HG02759 (cell line): ENCODE data around the gene DDAH2.

ENCODE experiments used
- ATAC-seq: cut with Tn5 transposase; IDR thresholded peaks from one replicate; pipeline ENCODE4 v1.9.1; 2021; ENCODE audit warnings: mild to moderate bottlenecking, moderate library complexity; ENCODE audit not compliant: unreplicated experiment

The DDAH2 gene

GRCh38 chr6:31728767-31729514 is at the start of gene DDAH2:
TSS of gene DDAH2 (minus strand) at chr6:31729299. CDS start at chr6:31729161, 138 bp downstream.
- peak; percentile 12 for ATAC-seq

DNA sequence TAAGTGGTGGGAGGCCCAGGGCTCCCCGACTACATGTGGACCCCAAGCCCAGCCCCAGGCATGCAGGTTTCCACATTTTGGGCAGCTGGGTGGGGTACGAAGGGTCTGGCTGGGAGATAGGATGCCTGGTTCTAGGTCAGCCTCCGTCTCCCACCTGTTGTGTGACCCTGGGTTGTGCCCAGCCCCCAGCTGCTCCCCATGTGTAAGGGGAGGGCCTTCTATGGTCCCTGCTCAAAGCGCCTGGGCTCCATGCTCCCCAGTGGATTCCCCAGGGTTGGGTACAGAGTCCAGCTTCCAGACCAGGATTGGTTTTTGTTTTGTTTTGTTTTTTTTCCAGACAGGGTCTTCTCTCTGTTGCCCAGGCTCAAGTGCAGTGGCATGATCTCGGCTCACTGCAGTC is 49.1 kb upstream of the DDAH2 start:
- no peak for ATAC-seq

- ATAC-seq, result no peak
These were observed 48.6 kb upstream of the DDAH2 start for GRCh38 chr6:31777667-31778050.

DNA sequence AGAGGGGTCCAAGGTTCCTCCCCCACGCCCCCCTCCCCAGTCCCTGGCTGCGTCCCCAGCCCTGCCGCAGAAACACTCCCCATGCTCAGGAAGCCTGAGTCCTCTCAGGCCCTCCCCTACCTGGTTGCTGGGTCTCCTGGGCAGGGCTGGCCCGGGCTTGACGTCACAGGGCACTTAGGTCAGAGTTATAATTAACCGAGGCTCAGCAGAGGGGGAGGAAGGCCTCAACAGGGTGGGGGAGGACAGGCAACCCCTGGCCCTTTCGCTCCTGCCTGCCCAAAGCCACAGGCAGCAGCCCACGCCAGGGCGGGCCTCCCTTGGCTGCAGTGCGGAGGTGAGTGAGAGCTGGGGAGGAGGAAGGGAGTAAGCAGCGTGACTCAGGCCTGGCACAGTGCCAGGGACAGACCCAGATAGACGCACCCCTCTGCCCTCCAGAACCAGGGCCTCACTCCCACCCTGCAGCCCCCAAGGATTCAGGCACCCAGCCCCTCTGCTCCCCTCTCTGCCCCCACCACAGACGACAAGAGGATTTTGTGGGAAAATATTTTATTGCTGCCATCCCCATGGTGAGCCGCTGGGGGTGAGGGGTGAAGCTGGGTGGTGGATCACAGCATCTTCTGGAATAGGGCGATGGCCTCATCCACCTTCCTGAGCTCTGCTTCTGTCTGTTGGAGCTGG is 48.0 kb upstream of the DDAH2 start, which contains the start of gene VWA7:
TSS of gene VWA7 (minus strand) at position 340 of the 678 bp plus-strand sequence. CDS start 549 bp downstream, outside the sequence.
- peak; percentile 79 for ATAC-seq

DNA sequence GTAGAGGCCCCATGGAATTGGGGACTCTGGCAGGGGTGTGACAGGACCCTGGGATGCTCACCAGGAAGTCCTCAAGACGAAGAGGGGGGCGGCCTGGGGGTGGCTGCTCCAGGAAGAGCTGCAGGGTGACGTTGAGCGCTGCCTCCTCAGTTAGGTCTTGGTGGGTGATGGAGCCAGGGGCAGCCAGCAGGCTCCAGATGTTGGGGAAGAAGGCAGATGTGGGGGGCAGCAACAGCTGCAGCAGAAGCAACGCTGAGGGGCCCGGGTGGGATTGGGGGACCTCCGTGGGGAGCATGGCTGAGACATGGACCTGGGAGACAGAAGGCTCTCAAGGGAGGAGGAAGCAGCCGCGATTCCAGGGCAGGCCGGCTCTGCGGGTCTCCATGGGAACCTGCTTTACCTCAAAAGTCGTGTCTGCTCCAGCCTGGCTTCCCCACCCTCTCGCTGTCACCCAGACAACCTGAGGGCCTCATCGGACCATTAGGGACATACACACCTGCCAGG is 47.4 kb upstream of the DDAH2 start:
- no peak for ATAC-seq

GRCh38 chr6:31775633-31776484 is 46.8 kb upstream of the DDAH2 start:
- no peak for ATAC-seq

GRCh38 chr6:31775184-31775583 is 46.1 kb upstream of the DDAH2 start:
- no peak for ATAC-seq

DNA sequence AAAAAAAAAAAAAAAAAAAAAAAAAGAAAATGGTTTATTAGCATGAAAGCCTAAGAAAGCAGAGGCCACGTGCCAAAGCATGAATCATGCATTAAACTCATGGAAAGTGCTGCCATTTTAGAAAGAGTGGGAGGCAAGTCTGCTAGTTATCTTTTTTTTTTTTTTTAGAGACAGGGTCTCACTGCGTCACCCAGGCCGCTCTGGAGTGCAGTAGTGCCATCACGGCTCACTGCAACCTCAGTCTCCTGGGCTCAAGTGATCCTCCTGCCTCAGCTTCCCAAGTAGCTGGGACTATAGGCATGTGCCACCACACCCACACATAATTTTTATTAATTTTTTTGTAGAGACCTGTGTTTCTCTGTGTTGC is 42.9 kb upstream of the DDAH2 start:
- no peak for ATAC-seq

- no peak for ATAC-seq
These were observed 41.8 kb upstream of the DDAH2 start for GRCh38 chr6:31770860-31771259.

- ATAC-seq, result no peak
These were observed 40.7 kb upstream of the DDAH2 start for GRCh38 chr6:31769684-31770371.

DNA sequence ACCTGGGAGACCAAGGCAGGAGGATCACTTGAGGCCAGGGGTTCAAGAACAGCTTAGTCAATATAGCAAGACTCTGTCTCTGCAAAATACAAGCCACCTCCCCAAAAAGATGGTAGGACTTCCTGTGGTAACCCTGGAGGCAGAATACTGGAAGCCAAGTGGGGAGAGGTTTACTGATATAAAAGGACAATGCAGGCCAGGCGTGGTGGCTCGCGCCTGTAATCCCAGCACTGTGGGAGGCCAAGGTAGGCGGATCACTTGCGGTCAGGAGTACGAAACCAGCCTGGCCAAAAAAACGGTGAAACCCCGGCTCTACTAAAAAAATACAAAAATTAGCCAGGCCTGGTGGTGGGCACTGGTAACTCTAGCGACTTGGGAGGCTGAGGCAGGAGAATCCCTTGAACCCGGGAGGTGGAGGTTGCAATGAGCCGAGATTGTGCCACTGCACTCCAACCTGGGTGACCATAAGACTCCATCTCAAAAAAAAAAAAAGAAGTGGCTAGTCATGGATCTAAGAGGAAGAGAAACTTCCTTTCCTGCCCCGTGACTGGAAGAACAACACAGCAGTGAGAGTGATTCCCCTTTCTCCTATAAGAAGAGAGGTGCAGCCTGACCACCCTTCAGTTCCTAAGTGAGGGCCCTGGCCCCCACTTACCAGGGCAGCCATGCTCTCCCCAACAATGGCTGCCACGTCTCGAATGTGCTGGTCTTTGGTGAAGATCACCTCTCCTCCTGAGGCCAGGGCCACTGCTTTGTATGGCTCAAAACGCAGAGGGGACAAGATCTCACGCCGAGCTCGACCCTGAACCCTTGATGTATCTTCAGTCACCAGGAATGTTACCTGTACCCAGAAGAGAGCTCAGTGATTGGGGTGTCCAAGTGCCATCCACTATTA is 39.5 kb upstream of the DDAH2 start:
- ATAC-seq, result no peak

- no peak for ATAC-seq
These were observed 38.1 kb upstream of the DDAH2 start for GRCh38 chr6:31767096-31767645.

GRCh38 chr6:31765910-31766794 is 37.1 kb upstream of the DDAH2 start:
- ATAC-seq, result no peak

- ATAC-seq, result no peak
These were observed 36.4 kb upstream of the DDAH2 start for GRCh38 chr6:31765559-31765909.

DNA sequence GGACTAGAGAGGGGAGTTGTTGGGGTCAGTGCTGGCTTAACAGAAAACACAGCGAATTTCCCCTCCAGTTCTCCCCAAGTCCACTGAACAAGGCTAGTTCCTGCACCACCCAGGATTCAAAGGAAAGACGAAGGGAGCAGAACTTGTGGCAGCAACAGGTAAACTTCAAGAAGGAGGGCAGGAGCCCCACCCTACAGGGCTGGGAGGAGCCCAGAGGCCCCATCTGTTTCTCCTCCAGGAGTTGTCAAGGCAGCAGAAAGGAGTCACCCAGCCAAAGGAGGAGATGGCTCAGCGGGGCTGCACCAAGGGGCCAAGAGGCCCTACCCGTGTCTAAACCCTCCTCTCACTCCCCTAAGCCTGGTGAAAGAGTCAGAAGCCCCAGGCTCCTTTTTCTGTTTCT is 35.1 kb upstream of the DDAH2 start:
- no peak for ATAC-seq

- no peak for ATAC-seq
These were observed 34.5 kb upstream of the DDAH2 start for GRCh38 chr6:31763619-31763940.

- no peak for ATAC-seq
These were observed 33.9 kb upstream of the DDAH2 start for GRCh38 chr6:31762878-31763618.

GRCh38 chr6:31762356-31762755 is 33.3 kb upstream of the DDAH2 start, which contains the start of gene SAPCD1:
TSS of gene SAPCD1 (plus strand) at chr6:31762656. CDS start at chr6:31763055, 399 bp downstream.
- ATAC-seq, result no peak
